Measurements from ENCODE around the gene PNMA6E. TPM values are rescaled to one million over a fixed set of nuclear protein-coding genes. Genes with fewer than 3 reads are reported as not detected.

The PNMA6E gene
- total and polyA plus RNA-seq, 2 of the 13 experiments (the other 11 are each of a cell fraction or from before 2014, with no cell fraction given): not detected

DNA sequence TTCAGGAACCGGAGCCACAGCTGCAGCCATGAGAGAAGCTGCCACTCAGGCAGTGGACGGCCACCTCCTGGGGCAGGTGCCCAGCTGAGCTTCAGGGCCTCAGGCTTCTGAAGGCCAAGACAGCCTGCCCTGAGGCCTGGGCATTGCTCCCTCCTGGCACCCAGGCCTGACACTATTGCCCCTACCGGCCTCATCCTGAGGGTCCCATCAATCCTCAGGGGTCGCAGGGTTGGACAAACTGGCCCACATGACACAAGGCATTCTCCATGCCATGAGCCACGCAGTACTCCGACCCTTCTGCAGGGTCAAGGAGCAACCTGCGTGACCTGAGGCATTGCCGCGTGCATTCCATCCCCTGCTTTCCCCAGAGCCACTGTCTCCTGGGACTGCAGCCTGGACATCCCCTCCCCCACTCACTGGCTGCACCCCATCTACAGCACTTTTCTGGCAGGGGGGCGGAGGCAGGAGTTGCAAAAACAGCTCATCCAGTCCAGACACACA is 7.1 kb upstream of the PNMA6E start:
- Histone ChIP-seq H3K4me2 (ENCODE audit: low read depth, low read length) (peak overlapping the region; percentile 24; the same call in 1 of the 2 replicates), H3K9ac (ENCODE audit: insufficient read depth, low read depth, low read length) (peak overlapping the region; percentile 34; the same call in 1 of the 2 replicates), H3K9me3 (ENCODE audit: low read length) (no peaks in the 10 kb centered on the region), H3K27ac (ENCODE audit: extremely low read length, insufficient read depth, low read length) (no peak overlapping the region), H4K20me1 (ENCODE audit: insufficient read depth, low read length) (no peaks in the 10 kb centered on the region), H3K79me2 (ENCODE audit: insufficient read depth, low read length) (no peaks in the 10 kb centered on the region), H3K4me1 (ENCODE audit: insufficient read depth, low read length) (peaks cover 48% of the 10 kb centered on the region), H3K4me3 (replicated peaks in 1 of 3; ENCODE audit: insufficient read depth in 1 of 3, low read depth in 2 of 3, low read length in 3 of 3) (no peak overlapping the region), H2AFZ (ENCODE audit: low read length) (no peak overlapping the region), H3K27me3 (ENCODE audit: control insufficient read depth in 1 of 2, insufficient read depth in 2 of 2, low read length in 2 of 2) (no peaks in the 10 kb centered on the region), H3K36me3 (replicated peaks in 1 of 2; ENCODE audit: control insufficient read depth in 1 of 2, insufficient read depth in 2 of 2, low read length in 2 of 2) (no peaks in the 10 kb centered on the region)
- intact Hi-C loops (cut with micrococcal nuclease; ENCODE audit: unreplicated experiment): no loop called here
- ChIA-PET POLR2A (no interaction called here), CTCF (ENCODE audit: low intra/inter-chr PET ratio, low total read pairs) (no interaction called here)
- in situ Hi-C loops (cut with HindIII; ENCODE audit: extremely low pct_ligation_motif_present, low pct_unique_long_range_greater_than_20kb): no loop called here
- FAIRE-seq (no peak), DNase-seq (ENCODE audit: low spot score) (no peak), ATAC-seq (no peak)
- BruUV-seq (replicated peaks): no TSS peak
- 15% methylated on average over 4 of the region's 10 CpGs for WGBS (ENCODE audit: low lambda C conversion rate)
- no peak for TF ChIP-seq PTBP1 (IDR thresholded peaks at IDR 0.05; ENCODE audit: low read depth, low read length, poor library complexity, severe bottlenecking)
- TF ChIP-seq, protein P1, sequence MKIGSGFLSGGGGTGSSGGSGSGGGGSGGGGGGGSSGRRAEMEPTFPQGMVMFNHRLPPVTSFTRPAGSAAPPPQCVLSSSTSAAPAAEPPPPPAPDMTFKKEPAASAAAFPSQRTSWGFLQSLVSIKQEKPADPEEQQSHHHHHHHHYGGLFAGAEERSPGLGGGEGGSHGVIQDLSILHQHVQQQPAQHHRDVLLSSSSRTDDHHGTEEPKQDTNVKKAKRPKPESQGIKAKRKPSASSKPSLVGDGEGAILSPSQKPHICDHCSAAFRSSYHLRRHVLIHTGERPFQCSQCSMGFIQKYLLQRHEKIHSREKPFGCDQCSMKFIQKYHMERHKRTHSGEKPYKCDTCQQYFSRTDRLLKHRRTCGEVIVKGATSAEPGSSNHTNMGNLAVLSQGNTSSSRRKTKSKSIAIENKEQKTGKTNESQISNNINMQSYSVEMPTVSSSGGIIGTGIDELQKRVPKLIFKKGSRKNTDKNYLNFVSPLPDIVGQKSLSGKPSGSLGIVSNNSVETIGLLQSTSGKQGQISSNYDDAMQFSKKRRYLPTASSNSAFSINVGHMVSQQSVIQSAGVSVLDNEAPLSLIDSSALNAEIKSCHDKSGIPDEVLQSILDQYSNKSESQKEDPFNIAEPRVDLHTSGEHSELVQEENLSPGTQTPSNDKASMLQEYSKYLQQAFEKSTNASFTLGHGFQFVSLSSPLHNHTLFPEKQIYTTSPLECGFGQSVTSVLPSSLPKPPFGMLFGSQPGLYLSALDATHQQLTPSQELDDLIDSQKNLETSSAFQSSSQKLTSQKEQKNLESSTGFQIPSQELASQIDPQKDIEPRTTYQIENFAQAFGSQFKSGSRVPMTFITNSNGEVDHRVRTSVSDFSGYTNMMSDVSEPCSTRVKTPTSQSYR (CRISPR knock-in tag; IDR thresholded peaks at IDR 0.05; ENCODE audit: borderline replicate concordance): peak; percentile 59; the same call in 1 of the 2 replicates
- TF ChIP-seq, protein P2, sequence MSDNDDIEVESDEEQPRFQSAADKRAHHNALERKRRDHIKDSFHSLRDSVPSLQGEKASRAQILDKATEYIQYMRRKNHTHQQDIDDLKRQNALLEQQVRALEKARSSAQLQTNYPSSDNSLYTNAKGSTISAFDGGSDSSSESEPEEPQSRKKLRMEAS (IDR thresholded peaks at IDR 0.05): peak; percentile 38; the same call in 1 of the 2 replicates
- TF ChIP-seq, protein P3, sequence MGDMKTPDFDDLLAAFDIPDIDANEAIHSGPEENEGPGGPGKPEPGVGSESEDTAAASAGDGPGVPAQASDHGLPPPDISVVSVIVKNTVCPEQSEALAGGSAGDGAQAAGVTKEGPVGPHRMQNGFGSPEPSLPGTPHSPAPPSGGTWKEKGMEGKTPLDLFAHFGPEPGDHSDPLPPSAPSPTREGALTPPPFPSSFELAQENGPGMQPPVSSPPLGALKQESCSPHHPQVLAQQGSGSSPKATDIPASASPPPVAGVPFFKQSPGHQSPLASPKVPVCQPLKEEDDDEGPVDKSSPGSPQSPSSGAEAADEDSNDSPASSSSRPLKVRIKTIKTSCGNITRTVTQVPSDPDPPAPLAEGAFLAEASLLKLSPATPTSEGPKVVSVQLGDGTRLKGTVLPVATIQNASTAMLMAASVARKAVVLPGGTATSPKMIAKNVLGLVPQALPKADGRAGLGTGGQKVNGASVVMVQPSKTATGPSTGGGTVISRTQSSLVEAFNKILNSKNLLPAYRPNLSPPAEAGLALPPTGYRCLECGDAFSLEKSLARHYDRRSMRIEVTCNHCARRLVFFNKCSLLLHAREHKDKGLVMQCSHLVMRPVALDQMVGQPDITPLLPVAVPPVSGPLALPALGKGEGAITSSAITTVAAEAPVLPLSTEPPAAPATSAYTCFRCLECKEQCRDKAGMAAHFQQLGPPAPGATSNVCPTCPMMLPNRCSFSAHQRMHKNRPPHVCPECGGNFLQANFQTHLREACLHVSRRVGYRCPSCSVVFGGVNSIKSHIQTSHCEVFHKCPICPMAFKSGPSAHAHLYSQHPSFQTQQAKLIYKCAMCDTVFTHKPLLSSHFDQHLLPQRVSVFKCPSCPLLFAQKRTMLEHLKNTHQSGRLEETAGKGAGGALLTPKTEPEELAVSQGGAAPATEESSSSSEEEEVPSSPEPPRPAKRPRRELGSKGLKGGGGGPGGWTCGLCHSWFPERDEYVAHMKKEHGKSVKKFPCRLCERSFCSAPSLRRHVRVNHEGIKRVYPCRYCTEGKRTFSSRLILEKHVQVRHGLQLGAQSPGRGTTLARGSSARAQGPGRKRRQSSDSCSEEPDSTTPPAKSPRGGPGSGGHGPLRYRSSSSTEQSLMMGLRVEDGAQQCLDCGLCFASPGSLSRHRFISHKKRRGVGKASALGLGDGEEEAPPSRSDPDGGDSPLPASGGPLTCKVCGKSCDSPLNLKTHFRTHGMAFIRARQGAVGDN (CRISPR knock-in tag; IDR thresholded peaks at IDR 0.05): peak; percentile 62
- no peak for TF ChIP-seq ZNF326 (CRISPR knock-in tag; IDR thresholded peaks at IDR 0.05; ENCODE audit: borderline replicate concordance)
- TF ChIP-seq AKAP8 (CRISPR knock-in tag; IDR thresholded peaks at IDR 0.05): no peak
- TF ChIP-seq, protein P4, sequence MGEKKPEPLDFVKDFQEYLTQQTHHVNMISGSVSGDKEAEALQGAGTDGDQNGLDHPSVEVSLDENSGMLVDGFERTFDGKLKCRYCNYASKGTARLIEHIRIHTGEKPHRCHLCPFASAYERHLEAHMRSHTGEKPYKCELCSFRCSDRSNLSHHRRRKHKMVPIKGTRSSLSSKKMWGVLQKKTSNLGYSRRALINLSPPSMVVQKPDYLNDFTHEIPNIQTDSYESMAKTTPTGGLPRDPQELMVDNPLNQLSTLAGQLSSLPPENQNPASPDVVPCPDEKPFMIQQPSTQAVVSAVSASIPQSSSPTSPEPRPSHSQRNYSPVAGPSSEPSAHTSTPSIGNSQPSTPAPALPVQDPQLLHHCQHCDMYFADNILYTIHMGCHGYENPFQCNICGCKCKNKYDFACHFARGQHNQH (CRISPR knock-in tag; IDR thresholded peaks at IDR 0.05): no peak

Data from HepG2 (cell line).